Neural progenitor cell (in vitro differentiated cells): ENCODE data around the gene BICDL1.

Source experiments
- EZH2 ChIP-seq: fragments of 200-600 bp; sonication (generic); IDR thresholded peaks from 2 replicates; pipeline ENCODE4 v1.6.1; 2017; ENCODE audit warnings: antibody characterized with exemption, mild to moderate bottlenecking, moderate library complexity
- TF ChIP-seq, protein P1 (sequence below): fragments of 200-600 bp; sonication (generic); IDR thresholded peaks from 2 replicates; pipeline ENCODE4 v1.5.1; 2017; ENCODE audit warnings: antibody characterized with exemption, mild to moderate bottlenecking

- TF ChIP-seq, protein P1, sequence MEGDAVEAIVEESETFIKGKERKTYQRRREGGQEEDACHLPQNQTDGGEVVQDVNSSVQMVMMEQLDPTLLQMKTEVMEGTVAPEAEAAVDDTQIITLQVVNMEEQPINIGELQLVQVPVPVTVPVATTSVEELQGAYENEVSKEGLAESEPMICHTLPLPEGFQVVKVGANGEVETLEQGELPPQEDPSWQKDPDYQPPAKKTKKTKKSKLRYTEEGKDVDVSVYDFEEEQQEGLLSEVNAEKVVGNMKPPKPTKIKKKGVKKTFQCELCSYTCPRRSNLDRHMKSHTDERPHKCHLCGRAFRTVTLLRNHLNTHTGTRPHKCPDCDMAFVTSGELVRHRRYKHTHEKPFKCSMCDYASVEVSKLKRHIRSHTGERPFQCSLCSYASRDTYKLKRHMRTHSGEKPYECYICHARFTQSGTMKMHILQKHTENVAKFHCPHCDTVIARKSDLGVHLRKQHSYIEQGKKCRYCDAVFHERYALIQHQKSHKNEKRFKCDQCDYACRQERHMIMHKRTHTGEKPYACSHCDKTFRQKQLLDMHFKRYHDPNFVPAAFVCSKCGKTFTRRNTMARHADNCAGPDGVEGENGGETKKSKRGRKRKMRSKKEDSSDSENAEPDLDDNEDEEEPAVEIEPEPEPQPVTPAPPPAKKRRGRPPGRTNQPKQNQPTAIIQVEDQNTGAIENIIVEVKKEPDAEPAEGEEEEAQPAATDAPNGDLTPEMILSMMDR: no peak
- TF ChIP-seq EZH2: no peak
Observed at GRCh38 chr12:120054293-120054692, 65.3 kb downstream of the BICDL1 start.
